Parathyroid adenoma (tissue), 2 donors: ENCODE results near the gene TNIP3.
"Not testable (repeated sequence)": the region's sequence is repeated elsewhere in the genome, so short reads cannot be mapped to it uniquely, and the experiment has no call there.

ENCODE experiments used
- H2AFZ ChIP-seq: fragments of 300-600 bp; sonication (generic); one replicate; pipeline ENCODE4 v1.7.0; 2017; ENCODE audit warnings: antibody characterized with exemption, mild to moderate bottlenecking
- H3K27ac ChIP-seq: fragments of 300-600 bp; sonication (generic); one replicate; pipeline ENCODE4 v1.7.0; 2017
- H3K27me3 ChIP-seq: fragments of 300-600 bp; sonication (generic); one replicate; pipeline ENCODE4 v1.7.0; 2017; ENCODE audit warnings: low read length; ENCODE audit not compliant: control insufficient read depth, insufficient read depth
- H3K36me3 ChIP-seq: fragments of 300-600 bp; sonication (generic); one replicate; pipeline ENCODE4 v1.7.0; 2017; ENCODE audit warnings: low read length; ENCODE audit not compliant: control insufficient read depth, insufficient read depth
- H3K4me1 ChIP-seq: fragments of 300-600 bp; sonication (generic); one replicate; pipeline ENCODE4 v1.7.0; 2017; ENCODE audit warnings: control low read depth
- H3K4me2 ChIP-seq: fragments of 300-600 bp; sonication (generic); one replicate; pipeline ENCODE4 v1.7.0; 2017; ENCODE audit warnings: low read length
- H3K4me3 ChIP-seq: fragments of 300-600 bp; sonication (generic); one replicate; pipeline ENCODE4 v1.7.0; 2017; ENCODE audit warnings: low read depth, low read length
- H3K79me2 ChIP-seq: fragments of 300-600 bp; sonication (generic); one replicate; pipeline ENCODE4 v1.7.0; 2017; ENCODE audit warnings: control low read depth
- H3K9ac ChIP-seq: fragments of 300-600 bp; sonication (generic); one replicate; pipeline ENCODE4 v1.7.0; 2017; ENCODE audit warnings: mild to moderate bottlenecking
- H3K9me3 ChIP-seq: fragments of 300-600 bp; sonication (generic); one replicate; pipeline ENCODE4 v1.7.0; 2017; ENCODE audit warnings: low read length; ENCODE audit not compliant: control insufficient read depth
- CTCF ChIP-seq: fragments of 300-600 bp; sonication (generic); IDR thresholded peaks from one replicate; pipeline ENCODE4 v1.7.0; 2017; ENCODE audit warnings: antibody characterized with exemption, mild to moderate bottlenecking
- donor health status: primary hyperparathyroidism.

The TNIP3 gene

GRCh38 chr4:121181493-121181892 is 17.4 kb upstream of the TNIP3 start:
- Histone ChIP-seq H3K4me2 (no peak overlapping the region), H3K27me3 (no peaks in the 10 kb centered on the region), H3K9me3 (no peaks in the 10 kb centered on the region), H2AFZ (no peak overlapping the region), H3K4me1 (no peaks in the 10 kb centered on the region), H3K4me3 (no peak overlapping the region), H3K27ac (no peak overlapping the region), H3K36me3 (no peaks in the 10 kb centered on the region), H3K79me2 (no peaks in the 10 kb centered on the region), H3K9ac (no peak overlapping the region)
- TF ChIP-seq CTCF = no peak

- Histone ChIP-seq H3K4me2 (no peak overlapping the region), H3K9me3 (no peaks in the 10 kb centered on the region), H3K79me2 (no peaks in the 10 kb centered on the region), H3K36me3 (no peaks in the 10 kb centered on the region), H3K27me3 (no peaks in the 10 kb centered on the region), H3K4me3 (no peak overlapping the region), H3K9ac (no peak overlapping the region), H3K27ac (no peak overlapping the region), H2AFZ (no peak overlapping the region), H3K4me1 (no peaks in the 10 kb centered on the region)
- TF ChIP-seq CTCF = no peak
Observed at GRCh38 chr4:121180558-121180957, 16.4 kb upstream of the TNIP3 start.

GRCh38 chr4:121177246-121178137 is 13.4 kb upstream of the TNIP3 start:
- no peak overlapping the region for H3K27ac ChIP-seq
- H3K36me3 ChIP-seq = no peaks in the 10 kb centered on the region
- TF ChIP-seq CTCF = no peak
- H3K4me3 ChIP-seq = no peak overlapping the region
- no peak overlapping the region for H3K4me2 ChIP-seq
- no peak overlapping the region for H2AFZ ChIP-seq
- H3K9ac ChIP-seq = no peak overlapping the region
- H3K4me1 ChIP-seq = no peaks in the 10 kb centered on the region
- no peaks in the 10 kb centered on the region for H3K9me3 ChIP-seq
- H3K79me2 ChIP-seq = no peaks in the 10 kb centered on the region
- no peaks in the 10 kb centered on the region for H3K27me3 ChIP-seq

GRCh38 chr4:121176082-121176934 is 12.2 kb upstream of the TNIP3 start:
- no peak overlapping the region for H3K4me2 ChIP-seq
- no peaks in the 10 kb centered on the region for H3K36me3 ChIP-seq
- H3K79me2 ChIP-seq = no peaks in the 10 kb centered on the region
- H2AFZ ChIP-seq = no peak overlapping the region
- no peak for TF ChIP-seq CTCF
- no peak overlapping the region for H3K27ac ChIP-seq
- H3K27me3 ChIP-seq = no peaks in the 10 kb centered on the region
- H3K4me3 ChIP-seq = no peak overlapping the region
- H3K9me3 ChIP-seq = no peaks in the 10 kb centered on the region
- H3K4me1 ChIP-seq = no peaks in the 10 kb centered on the region
- H3K9ac ChIP-seq = no peak overlapping the region

- not testable (repeated sequence) for H3K27me3 ChIP-seq, H2AFZ ChIP-seq, H3K9me3 ChIP-seq, H3K36me3 ChIP-seq, H3K4me2 ChIP-seq, H3K27ac ChIP-seq, H3K4me1 ChIP-seq, H3K9ac ChIP-seq, H3K4me3 ChIP-seq, H3K79me2 ChIP-seq
Observed at GRCh38 chr4:121171477-121171876, 7.4 kb upstream of the TNIP3 start.
